Measurements from ENCODE around the gene CACNB2.

The CACNB2 gene

GRCh38 chr10:18400201-18400905 lies 260.1 kb downstream of the CACNB2 start:
- no peak for TF ChIP-seq POLR2A (IDR thresholded peaks at IDR 0.05; ENCODE audit: low read depth, low read length)
- DNase-seq (ENCODE audit: insufficient read length, low spot score) (no peak), FAIRE-seq (no peak)

DNA sequence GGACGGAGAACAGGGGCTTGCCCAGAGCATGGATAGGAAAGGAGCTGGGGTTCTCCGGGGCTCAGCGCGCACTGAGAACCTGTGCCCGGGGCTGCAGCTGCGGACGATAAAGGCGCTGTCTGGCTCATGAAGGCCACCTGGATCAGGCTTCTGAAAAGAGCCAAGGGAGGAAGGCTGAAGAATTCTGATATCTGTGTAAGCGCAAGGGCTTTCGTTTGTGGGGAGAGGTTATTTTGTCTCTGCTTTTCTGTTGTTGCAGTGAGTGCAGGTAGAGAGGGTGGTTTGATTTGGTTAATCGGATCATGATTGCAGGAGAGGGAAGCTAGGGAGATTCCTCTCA lies 260.7 kb downstream of the CACNB2 start:
- DNase-seq (ENCODE audit: insufficient read length, low spot score) (no peak), FAIRE-seq (no peak)
- TF ChIP-seq POLR2A (IDR thresholded peaks at IDR 0.05; ENCODE audit: low read depth, low read length): no peak

GRCh38 chr10:18401416-18402195 lies 261.4 kb downstream of the CACNB2 start:
- no peak for DNase-seq (ENCODE audit: insufficient read length, low spot score)
- FAIRE-seq: no peak
- TF ChIP-seq POLR2A (IDR thresholded peaks at IDR 0.05; ENCODE audit: low read depth, low read length): no peak

DNA sequence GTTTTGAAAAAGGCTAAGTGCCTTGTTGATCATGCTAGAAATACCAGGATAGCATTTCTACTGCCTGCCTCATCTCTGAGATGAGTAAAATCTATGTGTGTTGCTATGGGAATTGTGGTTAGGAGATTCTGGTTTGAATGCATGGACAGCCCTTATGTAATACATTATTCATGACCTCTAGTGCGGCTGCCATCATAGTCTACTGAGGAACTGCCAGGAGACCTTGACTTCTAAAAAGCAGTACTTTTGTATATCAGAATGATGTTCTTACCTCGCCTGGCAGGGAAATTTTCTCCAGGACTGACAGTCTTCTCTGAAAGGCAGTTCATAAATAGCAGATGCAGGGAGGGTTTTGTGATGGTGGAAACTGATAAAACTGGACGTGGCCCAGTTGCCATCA lies 262.6 kb downstream of the CACNB2 start:
- FAIRE-seq (no peak), DNase-seq (ENCODE audit: insufficient read length, low spot score) (no peak)
- no peak for TF ChIP-seq POLR2A (IDR thresholded peaks at IDR 0.05; ENCODE audit: low read depth, low read length)

GRCh38 chr10:18404530-18404929 lies 264.3 kb downstream of the CACNB2 start:
- FAIRE-seq (no peak), DNase-seq (ENCODE audit: insufficient read length, low spot score) (no peak)
- no peak for TF ChIP-seq POLR2A (IDR thresholded peaks at IDR 0.05; ENCODE audit: low read depth, low read length)

DNA sequence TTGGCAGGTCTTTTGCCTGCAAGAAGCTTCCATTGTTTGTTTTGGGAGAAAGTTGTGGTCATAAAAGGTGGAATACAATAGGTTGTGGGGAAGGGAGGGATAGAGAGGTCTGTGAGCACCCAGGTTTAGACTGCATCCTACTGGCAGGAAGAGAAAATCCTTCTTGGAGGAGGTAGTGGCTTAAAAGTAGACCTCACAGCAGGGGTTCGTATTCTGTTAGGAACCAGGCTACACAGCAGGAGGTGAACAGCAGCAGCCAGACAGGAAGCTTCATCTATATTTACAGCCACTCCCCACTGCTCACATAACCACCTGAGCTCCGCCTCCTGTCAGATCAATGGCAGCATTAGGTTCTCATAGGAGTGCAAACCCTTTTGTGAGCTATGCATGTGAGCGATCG lies 265.9 kb downstream of the CACNB2 start:
- TF ChIP-seq POLR2A (IDR thresholded peaks at IDR 0.05; ENCODE audit: low read depth, low read length): no peak
- FAIRE-seq (no peak), DNase-seq (ENCODE audit: insufficient read length, low spot score) (no peak)

GRCh38 chr10:18409599-18410397 lies 269.6 kb downstream of the CACNB2 start:
- no peak for TF ChIP-seq POLR2A (IDR thresholded peaks at IDR 0.05; ENCODE audit: low read depth, low read length)
- DNase-seq (ENCODE audit: insufficient read length, low spot score) (no peak), FAIRE-seq (no peak)

DNA sequence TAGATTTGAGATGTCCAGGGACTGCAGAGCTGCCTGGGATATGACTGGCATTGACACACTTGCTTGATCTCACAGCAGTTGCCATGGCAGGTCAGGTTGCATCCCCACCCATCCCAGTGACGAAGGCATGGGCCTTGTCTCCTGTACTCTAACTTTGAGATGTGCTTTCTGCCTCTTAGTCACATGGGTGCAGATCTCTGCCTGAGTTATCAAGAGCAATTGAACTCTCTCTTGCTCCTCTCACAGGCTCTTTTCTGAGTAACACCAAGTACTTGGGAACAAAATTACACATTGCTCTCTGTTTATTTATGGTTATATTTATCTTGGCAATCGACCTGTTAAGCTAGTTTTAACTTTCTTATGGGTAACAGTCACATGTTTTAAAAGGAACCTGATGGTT lies 273.8 kb downstream of the CACNB2 start:
- no peak for FAIRE-seq
- no peak for DNase-seq (ENCODE audit: insufficient read length, low spot score)
- TF ChIP-seq POLR2A (IDR thresholded peaks at IDR 0.05; ENCODE audit: low read depth, low read length): no peak

- no peak for FAIRE-seq
- DNase-seq (ENCODE audit: insufficient read length, low spot score): no peak
- TF ChIP-seq POLR2A (IDR thresholded peaks at IDR 0.05; ENCODE audit: low read depth, low read length): no peak
Measured at GRCh38 chr10:18417950-18418527, 277.8 kb downstream of the CACNB2 start.

DNA sequence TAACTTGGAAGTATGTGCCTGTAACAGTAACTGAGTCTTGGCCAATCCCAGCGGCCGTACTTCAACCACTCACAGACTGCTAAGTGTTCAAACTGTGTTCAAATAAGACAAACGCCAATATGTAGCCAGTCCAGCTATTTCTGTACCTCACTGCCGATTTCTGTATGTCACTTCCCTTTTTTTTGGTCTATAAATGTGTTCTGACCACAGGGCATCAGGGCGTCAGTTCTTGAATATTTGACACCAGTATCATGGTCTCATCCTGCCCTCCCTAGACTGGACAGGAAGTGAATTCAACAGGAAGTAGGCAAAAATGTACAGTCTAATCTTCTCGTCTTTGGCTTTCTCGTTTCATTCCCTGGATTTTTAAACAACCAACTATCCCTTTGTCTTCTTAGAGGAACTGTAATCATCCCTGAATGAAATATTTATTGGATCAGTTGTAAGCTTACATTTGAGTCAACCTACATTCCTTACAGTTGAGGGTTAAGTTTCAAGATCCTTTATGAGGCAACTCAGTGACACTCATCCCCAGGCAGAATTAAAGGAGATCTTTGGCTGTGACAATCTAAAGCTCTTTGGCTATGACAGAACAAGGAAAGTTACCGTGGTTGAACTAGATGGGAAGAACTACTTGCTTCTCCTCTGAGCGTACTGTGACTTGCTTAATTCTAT lies 278.5 kb downstream of the CACNB2 start:
- DNase-seq (ENCODE audit: insufficient read length, low spot score) (no peak), FAIRE-seq (no peak)
- TF ChIP-seq POLR2A (IDR thresholded peaks at IDR 0.05; ENCODE audit: low read depth, low read length): no peak

DNA sequence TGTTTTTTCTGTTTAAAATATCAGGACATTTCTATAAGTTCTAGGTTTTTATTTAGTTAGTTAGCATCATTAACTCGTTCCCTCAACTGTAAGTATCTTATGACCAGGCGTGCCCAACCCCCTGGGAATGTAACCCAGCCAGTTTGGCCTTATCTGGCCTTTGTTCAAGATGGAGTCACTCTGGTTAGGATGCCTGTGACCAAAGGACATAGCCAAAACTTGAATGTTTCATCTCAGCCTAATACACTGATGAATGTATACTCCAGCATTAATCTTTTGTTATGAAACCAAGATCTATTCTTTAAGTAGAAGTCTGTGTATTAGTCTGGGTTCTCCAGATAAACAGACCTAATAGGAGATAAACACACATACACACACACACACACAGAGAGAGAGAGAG lies 279.7 kb downstream of the CACNB2 start:
- DNase-seq (ENCODE audit: insufficient read length, low spot score) (no peak), FAIRE-seq (no peak)
- TF ChIP-seq POLR2A (IDR thresholded peaks at IDR 0.05; ENCODE audit: low read depth, low read length): no peak

DNA sequence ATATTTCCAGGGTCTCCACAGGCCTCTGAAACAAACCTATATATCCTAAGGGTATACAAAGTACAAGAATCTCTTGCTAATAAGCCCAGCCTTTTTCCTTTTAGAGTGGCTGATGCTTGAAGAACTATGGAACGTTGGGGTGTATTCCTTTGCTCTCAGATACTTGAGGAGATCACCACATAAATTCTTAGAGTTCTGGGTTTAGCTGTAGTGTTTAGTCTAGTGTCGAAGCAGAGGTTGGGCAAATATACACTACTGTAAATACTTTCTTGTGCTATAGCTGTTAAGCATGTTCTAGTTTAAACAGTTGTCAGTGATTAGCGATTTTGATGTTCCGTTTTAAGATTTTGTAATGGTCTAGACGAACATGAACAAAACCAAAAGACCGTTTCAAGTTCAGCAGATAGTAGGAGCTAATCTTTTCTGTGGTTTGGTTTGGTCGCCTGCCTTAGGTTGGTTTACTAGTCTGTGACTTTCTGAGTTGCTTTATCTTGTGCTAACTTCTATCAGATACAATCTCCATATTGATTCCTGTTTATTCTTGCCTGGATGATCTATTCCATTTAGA lies 281.6 kb downstream of the CACNB2 start:
- TF ChIP-seq POLR2A (IDR thresholded peaks at IDR 0.05; ENCODE audit: low read depth, low read length): no peak
- no peak for DNase-seq (ENCODE audit: insufficient read length, low spot score)
- no peak for FAIRE-seq

DNA sequence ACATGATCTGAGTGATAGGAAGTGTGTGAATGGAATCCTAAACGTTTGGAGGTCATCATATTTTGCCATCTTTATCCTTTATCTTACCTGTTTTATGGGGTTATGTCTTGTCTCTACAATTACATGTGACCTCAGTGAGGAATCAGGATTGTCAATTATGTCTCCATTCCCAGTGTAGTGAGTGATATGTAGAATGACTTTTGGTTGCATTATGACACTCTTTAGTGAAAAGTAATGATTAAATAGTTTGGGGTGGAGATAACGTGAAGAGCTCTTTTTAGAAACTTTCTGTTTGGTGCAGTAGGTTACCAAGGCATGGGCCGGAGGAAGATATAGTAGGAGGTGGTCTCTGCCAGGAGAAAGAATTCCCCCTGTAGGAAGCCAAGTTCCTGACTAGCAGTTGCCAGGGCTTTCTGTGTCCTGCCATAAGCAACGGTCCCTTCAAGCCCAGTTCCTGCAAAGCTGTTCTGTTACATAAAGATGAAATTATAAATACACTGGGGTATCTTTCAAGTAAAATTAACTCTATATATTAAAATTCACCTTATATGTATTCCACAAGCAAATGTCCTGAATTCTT lies 282.9 kb downstream of the CACNB2 start:
- TF ChIP-seq POLR2A (IDR thresholded peaks at IDR 0.05; ENCODE audit: low read depth, low read length): no peak
- FAIRE-seq (no peak), DNase-seq (ENCODE audit: insufficient read length, low spot score) (no peak)

All from H54 (cell line).